Neuronal stem cell (in vitro differentiated cells): ENCODE measurements around the gene C19orf53. TPM values are rescaled to one million over a fixed set of nuclear protein-coding genes. Genes with fewer than 3 reads are reported as not detected.

Experiments
- small RNA-seq: library from polyadenylated mRNA; stranded (forward); fragments of <200 nt; extraction: miRNeasy Mini kit (QIAGEN cat#:217004); gene quantifications from one replicate; pipeline ENCODE3, GENCODE V24; 2013; ENCODE audit not compliant: insufficient read depth

Gene C19orf53

Small RNAs within 50 kb of the gene (small RNA-seq; reads per million reads assigned to genes)
- not detected for gene RN7SL619P
